ENCODE data around the gene PALLD. TPM values are rescaled to one million over a fixed set of nuclear protein-coding genes. Genes with fewer than 3 reads are reported as not detected.
"Not testable (repeated sequence)": the region's sequence is repeated elsewhere in the genome, so short reads cannot be mapped to it uniquely, and the experiment has no call there.

PALLD gene
- total RNA-seq, 1 experiment from 2014 or later = 26.7 TPM

GRCh38 chr4:168803732-168804131, 306.9 kb downstream of the PALLD start:
- no peaks in the 10 kb centered on the region for H4K20me1 ChIP-seq (ENCODE audit: low read length)
- ChIA-PET CTCF (no interaction called here), POLR2A (ENCODE audit: unreplicated experiment) (no interaction called here)
- no peaks in the 10 kb centered on the region for H3K9me3 ChIP-seq (ENCODE audit: low read length)
- BruUV-seq (replicated peaks) = no TSS peak
- H3K79me2 ChIP-seq (ENCODE audit: low read length) = no peaks in the 10 kb centered on the region
- intact Hi-C loops (cut with micrococcal nuclease) = no loop called here
- no peaks in the 10 kb centered on the region for H3F3A ChIP-seq (ENCODE audit: low read length, unreplicated experiment)
- H3K4me3 ChIP-seq (ENCODE audit: low read length) = no peak overlapping the region
- no peaks in the 10 kb centered on the region for H3K9me2 ChIP-seq (replicated peaks; ENCODE audit: low read length)
- ATAC-seq = no peak
- no peaks in the 10 kb centered on the region for H3K36me3 ChIP-seq (ENCODE audit: low read depth, low read length)
- no peak for DNase-seq
- H3K27ac ChIP-seq (ENCODE audit: low read length) = no peak overlapping the region
- no peak overlapping the region for H3K9ac ChIP-seq (ENCODE audit: low read length)
- no peaks in the 10 kb centered on the region for H3K27me3 ChIP-seq (ENCODE audit: low read length)
- TF ChIP-seq EZH2phosphoT487 (IDR thresholded peaks at IDR 0.05; ENCODE audit: borderline replicate concordance, low read length) (no peak), EZH2 (IDR thresholded peaks at IDR 0.05; ENCODE audit: low read length, unreplicated experiment) (no peak), CTCF (conservative IDR thresholded peaks at IDR 0.05; ENCODE audit: low read depth, low read length) (no peak)
- no peak overlapping the region for H3K4me2 ChIP-seq (ENCODE audit: low read length)
- no peak overlapping the region for H2AFZ ChIP-seq (ENCODE audit: low read length)
- H3K4me1 ChIP-seq (ENCODE audit: insufficient read depth, low read length) = no peaks in the 10 kb centered on the region

GRCh38 chr4:168804146-168804545, 307.3 kb downstream of the PALLD start:
- ATAC-seq = no peak
- no peak overlapping the region for H3K9ac ChIP-seq (ENCODE audit: low read length)
- BruUV-seq (replicated peaks) = no TSS peak
- POLR2A ChIA-PET (ENCODE audit: unreplicated experiment) = no interaction called here
- H3K4me2 ChIP-seq (ENCODE audit: low read length) = no peak overlapping the region
- H3K36me3 ChIP-seq (ENCODE audit: low read depth, low read length) = no peaks in the 10 kb centered on the region
- CTCF ChIA-PET = no interaction called here
- no peaks in the 10 kb centered on the region for H3K9me3 ChIP-seq (ENCODE audit: low read length)
- no peak overlapping the region for H3K4me3 ChIP-seq (ENCODE audit: low read length)
- H3K27me3 ChIP-seq (ENCODE audit: low read length) = no peaks in the 10 kb centered on the region
- no peaks in the 10 kb centered on the region for H3K79me2 ChIP-seq (ENCODE audit: low read length)
- no peak overlapping the region for H2AFZ ChIP-seq (ENCODE audit: low read length)
- intact Hi-C loops (cut with micrococcal nuclease) = no loop called here
- no peak for TF ChIP-seq CTCF (conservative IDR thresholded peaks at IDR 0.05; ENCODE audit: low read depth, low read length)
- no peak for TF ChIP-seq EZH2phosphoT487 (IDR thresholded peaks at IDR 0.05; ENCODE audit: borderline replicate concordance, low read length)
- no peak for TF ChIP-seq EZH2 (IDR thresholded peaks at IDR 0.05; ENCODE audit: low read length, unreplicated experiment)
- H3K27ac ChIP-seq (ENCODE audit: low read length) = no peak overlapping the region
- H3F3A ChIP-seq (ENCODE audit: low read length, unreplicated experiment) = no peaks in the 10 kb centered on the region
- no peaks in the 10 kb centered on the region for H3K9me2 ChIP-seq (replicated peaks; ENCODE audit: low read length)
- no peaks in the 10 kb centered on the region for H4K20me1 ChIP-seq (ENCODE audit: low read length)
- DNase-seq = no peak
- H3K4me1 ChIP-seq (ENCODE audit: insufficient read depth, low read length) = no peaks in the 10 kb centered on the region

- TF ChIP-seq EZH2 (IDR thresholded peaks at IDR 0.05; ENCODE audit: low read length, unreplicated experiment) (no peak), EZH2phosphoT487 (IDR thresholded peaks at IDR 0.05; ENCODE audit: borderline replicate concordance, low read length) (no peak), CTCF (conservative IDR thresholded peaks at IDR 0.05; ENCODE audit: low read depth, low read length) (no peak)
- H3K27ac ChIP-seq (ENCODE audit: low read length) = no peak overlapping the region
- no peaks in the 10 kb centered on the region for H3K9me3 ChIP-seq (ENCODE audit: low read length)
- H3K9ac ChIP-seq (ENCODE audit: low read length) = no peak overlapping the region
- no peak overlapping the region for H3K4me3 ChIP-seq (ENCODE audit: low read length)
- H2AFZ ChIP-seq (ENCODE audit: low read length) = no peak overlapping the region
- ATAC-seq (no peak), DNase-seq (no peak)
- no peaks in the 10 kb centered on the region for H4K20me1 ChIP-seq (ENCODE audit: low read length)
- H3K36me3 ChIP-seq (ENCODE audit: low read depth, low read length) = no peaks in the 10 kb centered on the region
- no peak overlapping the region for H3K4me2 ChIP-seq (ENCODE audit: low read length)
- intact Hi-C loops (cut with micrococcal nuclease) = no loop called here
- POLR2A ChIA-PET (ENCODE audit: unreplicated experiment) = no interaction called here
- no peaks in the 10 kb centered on the region for H3K79me2 ChIP-seq (ENCODE audit: low read length)
- BruUV-seq (replicated peaks) = no TSS peak
- no peaks in the 10 kb centered on the region for H3F3A ChIP-seq (ENCODE audit: low read length, unreplicated experiment)
- H3K9me2 ChIP-seq (replicated peaks; ENCODE audit: low read length) = no peaks in the 10 kb centered on the region
- H3K27me3 ChIP-seq (ENCODE audit: low read length) = no peaks in the 10 kb centered on the region
- CTCF ChIA-PET = no interaction called here
- no peaks in the 10 kb centered on the region for H3K4me1 ChIP-seq (ENCODE audit: insufficient read depth, low read length)
Measured at GRCh38 chr4:168805341-168805740, 308.5 kb downstream of the PALLD start.

- H3K36me3 ChIP-seq (ENCODE audit: low read depth, low read length); POLR2A ChIA-PET (ENCODE audit: unreplicated experiment); H3K4me2 ChIP-seq (ENCODE audit: low read length); H3K9me3 ChIP-seq (ENCODE audit: low read length); H3K9me2 ChIP-seq (replicated peaks; ENCODE audit: low read length); H4K20me1 ChIP-seq (ENCODE audit: low read length); H3K27me3 ChIP-seq (ENCODE audit: low read length); H3K4me3 ChIP-seq (ENCODE audit: low read length); H3K4me1 ChIP-seq (ENCODE audit: insufficient read depth, low read length); CTCF ChIA-PET; intact Hi-C loops (cut with micrococcal nuclease); H2AFZ ChIP-seq (ENCODE audit: low read length); H3K9ac ChIP-seq (ENCODE audit: low read length); DNase-seq; H3K27ac ChIP-seq (ENCODE audit: low read length); H3K79me2 ChIP-seq (ENCODE audit: low read length); ATAC-seq; H3F3A ChIP-seq (ENCODE audit: low read length, unreplicated experiment); BruUV-seq (replicated peaks): not testable (repeated sequence)
Measured at GRCh38 chr4:168806247-168806646, 309.4 kb downstream of the PALLD start.
